PC-3 (cell line): Measurements from ENCODE around the gene RGS2.

Experiments
- CTCF ChIP-seq: fragments of 300-600 bp; sonication (generic); conservative IDR thresholded peaks from 2 replicates; pipeline ENCODE4 v1.5.1; 2017; ENCODE audit warnings: antibody characterized with exemption, low read depth, mild to moderate bottlenecking, low read length
- EZH2 ChIP-seq: fragments of 300-600 bp; sonication (generic); IDR thresholded peaks from one replicate; pipeline ENCODE4 v1.6.1; 2017; ENCODE audit warnings: antibody characterized with exemption, mild to moderate bottlenecking, low read length; ENCODE audit not compliant: unreplicated experiment
- EZH2phosphoT487 ChIP-seq: fragments of 300-600 bp; sonication (generic); IDR thresholded peaks from 2 replicates; pipeline ENCODE4 v1.6.1; 2018; ENCODE audit warnings: mild to moderate bottlenecking, antibody characterized with exemption, low read length, borderline replicate concordance

- TF ChIP-seq CTCF (no peak), EZH2phosphoT487 (no peak), EZH2 (no peak)
These were observed 10.9 kb upstream of the RGS2 start for GRCh38 chr1:192797891-192798290.
